Measurements from ENCODE around the gene SLC35B2.

The SLC35B2 gene

DNA sequence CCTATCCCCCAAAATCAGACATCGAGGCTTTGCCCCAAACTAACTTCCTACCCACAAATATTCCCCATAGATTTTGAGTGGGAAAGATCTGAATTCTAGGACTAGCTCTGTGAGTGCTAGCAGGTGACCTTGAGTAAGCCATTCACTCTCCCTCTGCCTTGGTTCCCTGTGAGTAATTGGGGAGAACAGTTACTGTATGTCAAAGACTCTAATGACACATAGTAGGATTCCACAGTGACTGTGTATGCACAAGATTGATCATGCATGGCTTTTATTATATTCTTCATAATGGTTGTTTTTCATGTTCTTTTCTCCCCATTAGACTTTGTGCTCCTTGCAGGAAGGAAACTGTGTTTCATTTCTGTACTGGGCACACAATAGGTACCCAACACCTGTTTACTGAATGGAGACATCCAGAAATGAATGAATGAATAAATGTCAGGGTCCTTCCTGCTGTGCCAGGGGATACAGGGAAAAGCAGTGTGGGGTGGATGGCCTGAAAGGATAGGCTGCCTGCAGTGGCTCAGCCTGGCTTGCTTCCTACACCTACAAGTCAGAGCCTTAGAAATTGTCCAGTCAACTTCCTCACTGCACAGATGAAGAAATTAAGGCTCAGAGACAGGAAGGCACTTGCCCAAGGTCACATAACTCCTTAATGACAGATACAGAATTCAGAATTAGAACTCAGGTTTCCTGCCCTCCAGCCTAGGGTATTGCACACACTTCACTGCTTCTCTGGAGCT is 12.0 kb upstream of the SLC35B2 start:
- DNase-seq (ENCODE audit: low read depth in 2 of 2, low spot score in 1 of 2): no peak

DNA sequence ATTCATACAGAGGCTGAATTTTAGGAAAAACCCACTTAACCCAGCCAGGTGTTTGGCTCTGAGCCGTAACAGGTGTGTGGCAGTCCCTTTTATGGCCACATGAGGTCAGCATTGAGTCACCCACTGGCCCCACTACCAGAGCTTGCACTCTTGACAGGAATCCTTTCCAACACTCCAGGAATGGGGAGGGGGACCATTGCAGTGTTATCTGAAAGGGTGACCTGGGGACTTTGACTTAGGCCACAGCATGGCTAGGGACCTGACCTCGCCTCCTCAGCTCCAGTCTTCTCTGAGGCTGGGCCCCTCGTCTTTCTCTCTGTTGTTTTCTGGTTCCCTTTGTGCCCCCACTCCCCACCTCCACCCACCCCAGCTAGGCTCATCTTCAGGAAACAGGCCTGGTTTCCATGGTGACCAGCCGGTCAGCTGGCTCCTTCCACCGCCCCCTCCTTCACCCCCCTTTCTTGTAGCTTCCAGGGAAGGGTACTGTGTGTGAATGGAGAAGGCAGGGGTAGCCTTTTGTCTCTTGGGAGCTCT is 10.8 kb upstream of the SLC35B2 start:
- DNase-seq (ENCODE audit: low read depth in 2 of 2, low spot score in 1 of 2): no peak

DNA sequence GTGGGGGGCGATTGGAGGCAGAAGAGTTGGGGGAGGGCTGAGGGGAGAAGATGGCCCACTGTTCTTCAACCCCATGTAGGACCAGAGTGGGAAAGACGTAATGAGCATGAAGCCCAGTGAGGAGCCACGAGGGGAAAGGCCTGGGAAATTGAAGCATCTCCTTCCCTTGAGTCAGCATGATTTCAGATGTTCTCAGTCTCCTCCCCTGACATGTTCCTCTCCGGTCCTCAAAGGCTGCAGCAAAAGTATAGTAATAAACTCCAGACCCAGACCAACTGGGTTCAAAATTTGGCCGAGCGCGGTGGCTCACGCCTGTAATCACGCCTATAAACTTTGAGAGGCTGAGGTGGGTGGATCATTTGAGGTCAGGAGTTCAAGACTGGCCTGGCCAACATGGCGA is 9.9 kb upstream of the SLC35B2 start:
- no peak for DNase-seq (ENCODE audit: low read depth in 2 of 2, low spot score in 1 of 2)

DNA sequence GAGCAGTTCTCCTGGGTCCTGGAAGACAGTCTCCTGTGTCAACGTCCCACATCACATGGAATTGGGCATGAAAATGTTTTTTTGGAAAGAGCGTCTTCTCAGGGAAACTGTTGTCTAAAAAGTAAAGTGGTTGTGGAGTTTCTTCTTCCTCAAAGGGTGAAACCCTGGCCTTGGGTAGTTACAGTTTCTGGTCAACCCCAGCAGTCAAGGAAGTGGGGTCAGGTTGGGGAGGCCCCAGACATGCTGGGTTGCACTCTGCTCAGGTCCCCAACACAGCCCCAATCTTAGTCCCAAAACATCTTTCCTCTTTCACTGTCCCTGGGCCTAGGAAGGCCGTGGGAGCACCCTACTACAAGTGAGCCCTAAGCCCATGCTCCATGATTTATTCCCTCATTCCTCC is 9.0 kb upstream of the SLC35B2 start:
- no peak for DNase-seq (ENCODE audit: low read depth in 2 of 2, low spot score in 1 of 2)

- no peak for DNase-seq (ENCODE audit: low read depth in 2 of 2, low spot score in 1 of 2)
Measured at GRCh38 chr6:44265722-44266233, 8.4 kb upstream of the SLC35B2 start.

GRCh38 chr6:44265007-44265721 is 7.8 kb upstream of the SLC35B2 start, which contains the start of gene NFKBIE:
NFKBIE (minus strand) TSS chr6:44265551; CDS start chr6:44265346, 205 bp downstream.
- DNase-seq (ENCODE audit: low read depth in 2 of 2, low spot score in 1 of 2): peak; percentile 91 to 94

DNA sequence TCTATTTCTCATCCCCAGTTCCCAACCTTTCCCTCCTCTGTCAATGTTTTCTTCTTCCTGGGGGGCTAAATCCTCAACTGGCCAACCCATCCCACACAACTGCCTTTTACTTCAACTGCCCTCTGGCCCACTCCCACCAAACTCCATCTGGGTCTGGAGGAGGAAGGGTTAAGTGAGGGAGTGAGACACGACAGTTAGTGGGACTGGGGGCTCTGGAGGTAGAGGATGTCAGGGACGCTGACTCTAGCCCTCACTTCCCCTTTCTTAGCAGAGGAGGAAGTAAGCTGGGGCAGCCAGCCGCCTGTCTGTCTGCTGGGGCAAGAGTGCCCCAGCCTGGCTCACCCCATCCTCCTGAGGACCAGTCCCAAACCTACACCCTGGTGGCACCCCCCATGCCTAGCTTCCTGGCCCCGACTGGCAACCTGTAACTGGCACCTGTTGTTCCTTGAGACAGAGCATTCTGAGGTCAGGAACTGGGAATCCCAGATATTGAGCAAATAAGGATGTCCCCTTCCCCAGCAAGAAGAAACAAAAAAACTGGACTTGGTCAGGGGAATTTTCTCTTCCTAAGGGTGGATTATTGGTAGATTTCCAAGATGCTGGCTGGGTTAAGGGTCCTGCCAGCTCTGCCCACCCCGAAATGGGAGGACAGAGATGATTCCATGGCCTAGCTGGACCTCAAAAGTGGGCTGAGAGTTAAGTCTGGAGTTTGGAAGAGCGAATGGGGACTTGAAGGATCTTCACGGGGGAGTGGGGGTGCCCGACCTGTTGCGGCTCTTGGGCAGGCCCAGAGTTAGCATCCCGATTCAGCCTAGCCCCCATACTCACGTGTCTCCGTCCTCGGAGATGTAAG is 7.1 kb upstream of the SLC35B2 start:
- DNase-seq (ENCODE audit: low read depth in 2 of 2, low spot score in 1 of 2): no peak

- no peak for DNase-seq (ENCODE audit: low read depth in 2 of 2, low spot score in 1 of 2)
Measured at GRCh38 chr6:44263354-44264100, 6.2 kb upstream of the SLC35B2 start.

DNA sequence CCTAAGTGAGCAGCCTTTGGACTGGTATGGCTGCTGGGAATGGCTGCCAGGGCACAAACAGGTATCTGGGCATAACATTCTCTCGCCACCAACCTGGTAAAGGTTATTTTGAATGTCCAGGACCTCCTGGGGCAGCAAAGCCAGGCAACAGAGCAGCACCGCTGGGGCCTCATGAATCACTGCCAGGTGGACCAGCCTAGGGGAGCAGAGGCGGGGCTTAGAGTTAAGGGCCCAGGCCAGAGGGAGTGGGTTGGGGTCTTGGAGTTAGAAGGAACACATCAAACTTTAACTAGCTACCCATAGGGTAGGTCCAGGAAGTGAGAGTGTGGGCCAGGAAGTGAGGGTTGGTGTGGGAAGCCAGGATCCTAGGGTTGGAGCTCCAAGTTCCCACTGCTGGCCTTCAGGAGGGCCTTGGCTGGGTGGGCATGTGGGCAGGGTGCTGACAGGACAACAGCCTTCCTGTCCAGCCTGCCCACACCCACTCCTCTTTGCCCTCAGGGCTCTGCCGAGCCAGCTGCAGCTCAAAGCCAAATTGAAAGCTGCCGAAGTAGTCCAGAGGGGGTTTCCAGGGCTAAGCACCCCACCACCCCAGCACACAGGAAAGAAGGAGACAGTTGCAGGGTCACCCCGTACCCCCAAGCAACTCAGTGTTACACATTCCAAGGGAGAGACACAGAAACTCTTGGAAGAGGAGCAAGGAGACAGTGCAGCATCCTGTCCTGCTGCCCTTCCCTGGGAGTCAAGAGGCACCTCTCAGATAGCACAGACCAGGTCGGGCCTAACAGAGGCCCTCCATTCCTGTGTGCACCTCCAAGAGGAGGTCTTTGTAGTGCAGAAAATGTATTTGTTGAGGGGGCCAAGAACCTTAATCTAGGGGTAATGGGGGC is 5.4 kb upstream of the SLC35B2 start:
- no peak for DNase-seq (ENCODE audit: low read depth in 2 of 2, low spot score in 1 of 2)

GRCh38 chr6:44261581-44261980 is 4.3 kb upstream of the SLC35B2 start:
- DNase-seq (ENCODE audit: low read depth in 2 of 2, low spot score in 1 of 2): no peak

GRCh38 chr6:44260451-44261297 is 3.3 kb upstream of the SLC35B2 start:
- DNase-seq (ENCODE audit: low read depth in 2 of 2, low spot score in 1 of 2): no peak

GRCh38 chr6:44260011-44260410 is 2.7 kb upstream of the SLC35B2 start:
- no peak for DNase-seq (ENCODE audit: low read depth in 2 of 2, low spot score in 1 of 2)

- DNase-seq (ENCODE audit: low read depth in 2 of 2, low spot score in 1 of 2): no peak
Measured at GRCh38 chr6:44258921-44259320, 1.6 kb upstream of the SLC35B2 start.

DNA sequence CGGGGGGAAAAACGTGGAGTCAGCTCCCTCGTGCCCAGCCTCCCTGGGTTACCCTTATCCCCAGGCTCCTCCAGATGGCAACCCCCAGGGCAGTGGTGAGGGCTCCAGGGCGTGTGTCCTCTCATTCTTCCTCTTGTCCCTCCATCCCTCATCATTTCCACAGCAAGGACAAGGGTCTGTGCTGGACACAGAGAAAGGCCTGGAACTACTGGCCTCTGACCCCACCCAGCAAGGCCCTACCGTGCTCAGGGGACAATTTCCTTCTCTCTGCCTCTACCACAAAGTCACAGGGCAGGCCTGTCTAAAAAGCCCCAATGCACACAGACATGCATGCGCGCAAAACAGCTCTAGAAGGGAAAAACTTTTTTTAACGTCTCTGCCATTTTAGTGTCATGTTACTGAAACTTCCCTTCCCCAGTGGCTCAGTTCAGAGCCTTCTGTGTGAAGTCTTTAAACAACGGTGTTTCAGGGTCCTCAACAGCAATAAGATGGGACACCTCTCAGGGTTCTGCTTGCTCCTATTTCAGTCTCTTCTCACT is 1.1 kb upstream of the SLC35B2 start:
- DNase-seq (ENCODE audit: low read depth in 2 of 2, low spot score in 1 of 2): no peak

DNA sequence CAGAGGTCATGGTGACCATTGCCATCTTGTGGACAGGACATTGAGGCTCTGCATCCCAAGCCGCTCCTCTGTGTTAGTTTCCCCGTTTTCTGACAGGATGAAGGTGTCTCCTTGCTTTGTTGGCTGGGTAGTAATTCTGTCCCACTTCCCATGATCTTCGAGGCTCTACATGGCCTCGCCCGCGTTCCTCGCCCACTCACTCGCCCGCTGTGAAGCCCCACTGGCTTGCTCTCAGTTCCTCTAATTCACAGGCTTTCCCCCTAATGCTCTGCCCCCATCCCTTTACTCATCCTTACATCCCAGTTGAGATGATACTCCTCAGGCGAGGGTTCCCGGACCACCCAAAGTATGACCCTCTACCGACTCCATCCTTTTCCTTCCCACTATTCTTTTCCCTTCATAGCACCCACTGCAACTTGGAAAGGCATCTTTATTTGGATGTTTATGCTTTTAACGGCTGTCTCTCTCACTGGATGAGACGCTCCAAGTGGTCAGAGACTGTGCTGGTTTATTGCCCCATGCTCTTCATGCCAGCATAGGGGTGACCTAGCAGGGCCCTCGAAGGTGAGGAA is 511 bp upstream of the SLC35B2 start:
- no peak for DNase-seq (ENCODE audit: low read depth in 2 of 2, low spot score in 1 of 2)

DNA sequence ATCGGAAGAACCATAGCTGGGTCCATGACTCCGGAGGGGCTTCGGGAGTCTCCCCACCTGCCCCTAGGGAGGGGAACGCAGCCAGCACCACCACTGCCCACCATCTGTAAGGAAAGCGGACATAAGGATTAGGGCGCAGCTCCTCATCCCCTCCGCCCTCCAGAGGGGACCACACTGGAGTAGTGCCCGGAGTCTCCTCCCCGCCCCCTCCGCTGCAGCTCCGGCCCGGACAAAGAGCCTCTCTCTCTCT is 628 bp downstream of the SLC35B2 start:
- no peak for DNase-seq (ENCODE audit: low read depth in 2 of 2, low spot score in 1 of 2)

DNA sequence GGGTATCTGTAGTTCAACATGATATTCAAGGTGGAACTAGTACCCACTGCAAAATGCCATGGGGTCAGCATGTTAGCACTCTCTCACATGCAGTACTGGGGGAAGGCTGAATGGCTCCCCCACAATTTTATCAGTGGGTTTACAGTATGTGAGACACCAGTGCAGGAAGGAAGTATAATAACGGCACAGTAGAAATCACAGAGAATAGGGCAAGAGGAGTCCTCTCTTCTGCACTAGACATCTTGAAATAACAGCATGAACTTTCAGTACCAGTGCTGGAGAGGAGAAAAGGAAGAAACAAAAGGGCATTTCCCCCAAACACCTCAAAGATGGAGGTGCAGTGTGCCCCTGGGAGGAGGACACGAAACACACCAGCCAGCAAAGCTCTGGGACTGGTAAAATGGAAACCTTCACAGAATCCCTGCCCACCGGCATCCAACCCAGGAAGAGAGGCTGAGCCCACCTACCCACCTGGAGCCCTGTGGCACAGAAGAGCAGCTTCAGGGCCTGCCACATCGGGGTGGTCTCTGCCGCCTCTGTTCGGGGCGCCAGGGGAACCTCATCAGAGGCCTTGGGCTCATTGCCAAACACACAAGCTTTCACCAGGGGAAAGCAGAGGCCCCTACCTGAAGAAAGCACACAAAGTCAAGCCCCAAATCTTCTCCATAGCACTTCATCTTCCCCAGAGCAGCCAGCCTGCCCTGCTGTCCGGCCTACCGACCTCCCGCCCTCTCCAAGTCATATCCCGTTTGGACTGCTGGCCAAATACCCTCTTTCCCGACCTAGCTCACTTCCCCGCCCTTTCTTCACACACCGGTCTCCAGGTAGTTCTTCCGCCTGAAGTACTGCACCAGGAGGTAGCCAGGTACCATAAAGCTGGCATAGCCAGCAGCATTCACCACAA is 1.2 kb downstream of the SLC35B2 start:
- DNase-seq (ENCODE audit: low read depth in 2 of 2, low spot score in 1 of 2): no peak
